IMR-90 (cell line): ENCODE results near the gene TAF1L. TPM values are rescaled to one million over a fixed set of nuclear protein-coding genes. Genes with fewer than 3 reads are reported as not detected.

Experiments
- ATAC-seq: fragments of 200-7000 bp; cut with Tn5 transposase; 2 replicates; pipeline ENCODE4 v1.9.1; 2020; ENCODE audit warnings: low read depth, mild to moderate bottlenecking, moderate library complexity
- BruUV-seq: library from RNA; stranded (reverse); fragments of 400-500 nt; replicated peaks from 2 replicates; lab custom pipeline; 2021; lab: Mats Ljungman, UMichigan
- CTCF ChIA-PET: fragments of 300-600 bp; formaldehyde crosslinking; extraction: SDS; loops from one replicate; lab custom pipeline; 2021; ENCODE audit warnings: antibody characterized with exemption; lab: Yijun Ruan, JAX
- POLR2A ChIA-PET: fragments of 300-600 bp; sonication (Branson Sonifier 250); formaldehyde crosslinking; loops from one replicate; lab custom pipeline; 2022; ENCODE audit warnings: antibody characterized with exemption; ENCODE audit not compliant: unreplicated experiment; lab: Charles Lee
- DNase-seq: peaks from one replicate; pipeline ENCODE4 v3.0.0; 2013
- H2AFZ ChIP-seq: replicated peaks from 2 replicates; pipeline ENCODE3; 2013; ENCODE audit warnings: low read length, mild to moderate bottlenecking; ENCODE audit not compliant: poor library complexity
- H2AK5ac ChIP-seq: 2 replicates; pipeline ENCODE4 v1.6.1; 2013; ENCODE audit warnings: low read depth, low read length, inconsistent platforms
- H2AK9ac ChIP-seq: replicated peaks from 2 replicates; pipeline ENCODE3; 2013; ENCODE audit warnings: mild to moderate bottlenecking, low read depth, low read length, moderate library complexity; ENCODE audit not compliant: poor library complexity
- H2BK120ac ChIP-seq: 2 replicates; pipeline ENCODE4 v1.6.1; 2013; ENCODE audit warnings: low read depth, low read length, inconsistent platforms
- H2BK15ac ChIP-seq: 3 replicates; pipeline ENCODE4 v1.6.1; 2013; ENCODE audit warnings: low read depth, low read length, inconsistent platforms
- H2BK20ac ChIP-seq: 2 replicates; pipeline ENCODE4 v1.6.1; 2013; ENCODE audit warnings: low read depth, mild to moderate bottlenecking, inconsistent platforms, low read length, moderate library complexity
- H2BK5ac ChIP-seq: 2 replicates; pipeline ENCODE4 v1.6.1; 2013; ENCODE audit warnings: mild to moderate bottlenecking, low read depth, low read length, inconsistent platforms; ENCODE audit not compliant: poor library complexity, severe bottlenecking
- H3K14ac ChIP-seq: replicated peaks from 2 replicates; pipeline ENCODE4 v1.6.1; 2013; ENCODE audit warnings: low read depth, low read length, inconsistent platforms
- H3K18ac ChIP-seq: 2 replicates; pipeline ENCODE4 v1.6.1; 2013; ENCODE audit warnings: low read depth, low read length, control low read depth
- H3K23ac ChIP-seq: 2 replicates; pipeline ENCODE4 v1.6.1; 2013; ENCODE audit warnings: low read depth, low read length, inconsistent platforms
- H3K27ac ChIP-seq: 2 replicates; pipeline ENCODE4 v1.5.1; 2013; ENCODE audit warnings: mild to moderate bottlenecking, control low read depth, low read length; ENCODE audit not compliant: insufficient read depth
- H3K27me3 ChIP-seq: 2 replicates; pipeline ENCODE4 v1.6.1; 2013; ENCODE audit warnings: low read length; ENCODE audit not compliant: control insufficient read depth, insufficient read depth
- H3K36me3 ChIP-seq: 2 replicates; pipeline ENCODE4 v1.6.1; 2013; ENCODE audit warnings: low read length, mixed read lengths; ENCODE audit not compliant: control insufficient read depth, insufficient read depth
- H3K4ac ChIP-seq: 2 replicates; pipeline ENCODE4 v1.6.1; 2013; ENCODE audit warnings: low read depth, low read length, inconsistent platforms
- H3K4me1 ChIP-seq: 2 replicates; pipeline ENCODE4 v1.6.1; 2013; ENCODE audit warnings: low read length, mixed read lengths; ENCODE audit not compliant: control insufficient read depth, insufficient read depth
- H3K4me2 ChIP-seq: 2 replicates; pipeline ENCODE4 v1.6.1; 2013; ENCODE audit warnings: low read depth, mild to moderate bottlenecking, control low read depth, low read length, moderate library complexity
- H3K4me3 ChIP-seq: 2 replicates; pipeline ENCODE4 v1.5.1; 2013; ENCODE audit warnings: low read depth, mild to moderate bottlenecking, control low read depth, low read length, moderate library complexity; ENCODE audit not compliant: insufficient read depth
- H3K56ac ChIP-seq: 2 replicates; pipeline ENCODE4 v1.6.1; 2013; ENCODE audit warnings: low read length, inconsistent platforms; ENCODE audit not compliant: insufficient read depth; ENCODE audit errors: extremely low read depth
- H3K79me1 ChIP-seq, 2 experiments: 2 replicates each; pipeline ENCODE4 v1.6.1; 2013; ENCODE audit warnings: low read length in 2 of 2, inconsistent platforms in 1 of 2, low read depth in 1 of 2
- H3K9ac ChIP-seq: 2 replicates; pipeline ENCODE4 v1.6.1; 2013; ENCODE audit warnings: low read depth, low read length, control low read depth
- H3K9me1 ChIP-seq: 2 replicates; pipeline ENCODE4 v1.6.1; 2013; ENCODE audit warnings: low read length, inconsistent platforms; ENCODE audit not compliant: insufficient read depth
- H3K9me3 ChIP-seq: 2 replicates; pipeline ENCODE4 v1.6.1; 2013; ENCODE audit warnings: low read length; ENCODE audit not compliant: control insufficient read depth, insufficient read depth
- H4K20me1 ChIP-seq: 2 replicates; pipeline ENCODE4 v1.6.1; 2013; ENCODE audit warnings: low read length, inconsistent platforms; ENCODE audit not compliant: insufficient read depth
- H4K5ac ChIP-seq: 2 replicates; pipeline ENCODE4 v1.6.1; 2013; ENCODE audit warnings: mild to moderate bottlenecking, low read depth, low read length, control low read depth
- H4K8ac ChIP-seq, 2 experiments: 2 replicates each; pipeline ENCODE4 v1.6.1; 2013; ENCODE audit warnings: low read depth in 2 of 2, low read length in 2 of 2, control low read depth in 1 of 2, inconsistent platforms in 1 of 2
- H4K91ac ChIP-seq: 2 replicates; pipeline ENCODE4 v1.6.1; 2013; ENCODE audit warnings: low read depth, low read length, inconsistent platforms; ENCODE audit not compliant: insufficient read depth
- BHLHE40 ChIP-seq: fragments of 150-350 bp; IDR thresholded peaks from 2 replicates; pipeline ENCODE4 v1.6.1; 2016; ENCODE audit warnings: mild to moderate bottlenecking, low read depth, low read length
- CEBPB ChIP-seq: IDR thresholded peaks from 2 replicates; pipeline ENCODE4 v1.6.1; 2012; ENCODE audit warnings: low read depth, low read length, improper control_type of control experiment
- CHD1 ChIP-seq: IDR thresholded peaks from 2 replicates; pipeline ENCODE4 v1.6.1; 2012; ENCODE audit warnings: low read depth, low read length, improper control_type of control experiment
- CTCF ChIP-seq: conservative IDR thresholded peaks from 2 replicates; pipeline ENCODE4 v1.5.1; 2012; ENCODE audit warnings: mild to moderate bottlenecking, low read depth, low read length, improper control_type of control experiment
- ELK1 ChIP-seq: fragments of 150-350 bp; IDR thresholded peaks from 2 replicates; pipeline ENCODE4 v1.6.1; 2016; ENCODE audit warnings: low read depth, mild to moderate bottlenecking, low read length, moderate library complexity, borderline replicate concordance
- FOS ChIP-seq: fragments of 150-350 bp; IDR thresholded peaks from 2 replicates; pipeline ENCODE4 v1.6.1; 2016; ENCODE audit warnings: low read depth, low read length
- MAZ ChIP-seq: IDR thresholded peaks from 2 replicates; pipeline ENCODE4 v1.6.1; 2012; ENCODE audit warnings: low read depth, mild to moderate bottlenecking, low read length, improper control_type of control experiment, moderate library complexity, borderline replicate concordance
- MXI1 ChIP-seq: IDR thresholded peaks from 2 replicates; pipeline ENCODE4 v1.6.1; 2012; ENCODE audit warnings: low read depth, mild to moderate bottlenecking, low read length, moderate library complexity, borderline replicate concordance
- NFE2L2 ChIP-seq: fragments of 150-350 bp; IDR thresholded peaks from 2 replicates; pipeline ENCODE4 v1.6.1; 2016; ENCODE audit warnings: low read depth, mild to moderate bottlenecking, low read length
- POLR2A ChIP-seq: IDR thresholded peaks from 2 replicates; pipeline ENCODE4 v1.6.1; 2012; ENCODE audit warnings: mild to moderate bottlenecking, low read depth, low read length
- RAD21 ChIP-seq: IDR thresholded peaks from 2 replicates; pipeline ENCODE4 v1.6.1; 2012; ENCODE audit warnings: low read length, improper control_type of control experiment
- RCOR1 ChIP-seq: IDR thresholded peaks from 2 replicates; pipeline ENCODE4 v1.6.1; 2012; ENCODE audit warnings: mild to moderate bottlenecking, low read length, improper control_type of control experiment; ENCODE audit not compliant: insufficient replicate concordance
- SMC3 ChIP-seq: fragments of 150-350 bp; IDR thresholded peaks from 2 replicates; pipeline ENCODE4 v1.6.1; 2016; ENCODE audit warnings: low read depth, mild to moderate bottlenecking, antibody characterized with exemption, low read length, moderate library complexity
- USF2 ChIP-seq: fragments of 150-350 bp; IDR thresholded peaks from 2 replicates; pipeline ENCODE4 v1.6.1; 2017; ENCODE audit warnings: mild to moderate bottlenecking, antibody characterized with exemption, low read length, low read depth
- WGBS, 2 experiments: methylation state at CpG; one replicate each; pipeline versions ENCODE4 v1.1.5 to v1.1.7; 2013; ENCODE audit warnings: missing lambda C conversion rate in 2 of 2; ENCODE audit not compliant: insufficient read length in 1 of 2; ENCODE audit errors: extremely low coverage in 2 of 2; 5-methylcytosine and 5-hydroxymethylcytosine counted together
- dilution Hi-C: fragments of 300-500 bp; cut with HindIII; formaldehyde crosslinking; loops from one replicate; pipeline ENCODE4 v1.14.3; 2018; ENCODE audit warnings: low sequenced_read_pairs; ENCODE audit not compliant: unreplicated experiment
- in situ Hi-C: fragments of 300-500 bp; cut with MboI; formaldehyde crosslinking; loops from 3 replicates; pipeline ENCODE4 v1.14.3; 2019; ENCODE audit warnings: low sequenced_read_pairs, inconsistent platforms, mixed read lengths
- intact Hi-C: fragments of 100-400 bp; cut with micrococcal nuclease; formaldehyde crosslinking; loops from 2 replicates; pipeline ENCODE4 v1.10.0; 2022
- polyA plus RNA-seq, 3 experiments: library from polyadenylated mRNA; depleted of rRNA; stranded (reverse); fragments of >200 nt; gene quantifications; 2 replicates each; pipeline ENCODE4 v1.2.3, GENCODE V29; 2012; ENCODE audit warnings: low replicate concordance in 1 of 3
- total RNA-seq: library from RNA; depleted of rRNA; stranded (reverse); fragments of >200 nt; gene quantifications from 2 replicates; pipeline ENCODE4 v1.2.3, GENCODE V29; 2012

Gene TAF1L
- total and polyA plus RNA-seq, 2 of the 4 experiments (the other 2 are of a cell fraction) = not detected

GRCh38 chr9:32581512-32582143 lies 53.8 kb downstream of the TAF1L start:
- no peak overlapping the region for H2BK15ac ChIP-seq
- no peaks in the 10 kb centered on the region for H3K79me1 ChIP-seq
- H2BK5ac ChIP-seq = no peak overlapping the region
- H2BK120ac ChIP-seq = no peak overlapping the region
- peak overlapping the region; percentile 36; the same call in 1 of the 2 replicates for H3K4me2 ChIP-seq
- no peaks in the 10 kb centered on the region for H3K9me1 ChIP-seq
- CTCF ChIA-PET = interaction anchor here (0.8 to 11.5 kb wide), 13 partner anchors 9 to 391 kb away, joined by 3 to 189 read pairs (median 5); partner anchors contain the start of genes ACO1, NDUFB6 and TOPORS
- H2AFZ ChIP-seq = no peak overlapping the region
- H3K27ac ChIP-seq = no peak overlapping the region
- H3K9ac ChIP-seq = no peak overlapping the region
- H3K9me3 ChIP-seq = no peaks in the 10 kb centered on the region
- H4K20me1 ChIP-seq = no peaks in the 10 kb centered on the region
- TF ChIP-seq MXI1 = no peak
- TF ChIP-seq USF2 = no peak
- peak; percentile 52 for TF ChIP-seq RAD21
- TF ChIP-seq CHD1 = no peak
- TF ChIP-seq NFE2L2 = no peak
- TF ChIP-seq CTCF = peak; percentile 65
- no peak for TF ChIP-seq CEBPB
- TF ChIP-seq ELK1 = no peak
- TF ChIP-seq POLR2A = no peak
- TF ChIP-seq MAZ = no peak
- no peak for TF ChIP-seq RCOR1
- no peak for TF ChIP-seq BHLHE40
- peak; percentile 67 for TF ChIP-seq SMC3
- TF ChIP-seq FOS = no peak
- no peak overlapping the region for H4K8ac ChIP-seq
- no CpG with 5 or more reads among the region's 3 CpGs for WGBS, 2 experiments
- H3K36me3 ChIP-seq = no peaks in the 10 kb centered on the region
- 0 out of 2 replicates have a peak, but pooled peaks cover 3% of the 10 kb centered on the region for H3K4me1 ChIP-seq
- no peak overlapping the region for H3K56ac ChIP-seq
- in situ Hi-C loops (loop anchor here (5.0 kb wide), 1 partner anchor 386 kb away; no protein-coding TSS in a partner anchor), dilution Hi-C loops (no loop called here), intact Hi-C loops (loop anchor here (1.0 kb wide), 1 partner anchor 387 kb away; no protein-coding TSS in a partner anchor)
- H3K14ac ChIP-seq = no peak overlapping the region
- H3K27me3 ChIP-seq = peaks cover 2% of the 10 kb centered on the region; the same call in 1 of the 2 replicates
- POLR2A ChIA-PET = no interaction called here
- no peak overlapping the region for H3K18ac ChIP-seq
- H3K4me3 ChIP-seq = no peak overlapping the region
- H2AK5ac ChIP-seq = no peak overlapping the region
- no peak overlapping the region for H3K23ac ChIP-seq
- no peak overlapping the region for H4K91ac ChIP-seq
- no peak overlapping the region for H2BK20ac ChIP-seq
- DNase-seq (peak; percentile 67), ATAC-seq (peak; percentile 72)
- H3K4ac ChIP-seq = no peak overlapping the region
- no peak overlapping the region for H4K5ac ChIP-seq
- no TSS peak for BruUV-seq
- H2AK9ac ChIP-seq = no peak overlapping the region
